ENCODE measurements around the gene KATNAL2.
"Not testable (repeated sequence)": the region's sequence is repeated elsewhere in the genome, so short reads cannot be mapped to it uniquely, and the experiment has no call there.

KATNAL2 gene

GRCh38 chr18:47034591-47034990, 117.2 kb downstream of the KATNAL2 start:
- DNase-seq (ENCODE audit: low read depth in 2 of 2): not testable (repeated sequence)

- DNase-seq (ENCODE audit: low read depth in 2 of 2): no peak
These were observed 117.8 kb downstream of the KATNAL2 start, which contains the start of gene ELOA2 for GRCh38 chr18:47035156-47035671. ELOA2 (minus strand) TSS chr18:47035621; CDS start chr18:47035264, 357 bp downstream.

GRCh38 chr18:47036298-47036874, 119.0 kb downstream of the KATNAL2 start:
- DNase-seq (ENCODE audit: low read depth in 2 of 2): no peak

GRCh38 chr18:47036927-47037578, 119.7 kb downstream of the KATNAL2 start:
- no peak for DNase-seq (ENCODE audit: low read depth in 2 of 2)

GRCh38 chr18:47040982-47041381, 123.6 kb downstream of the KATNAL2 start:
- DNase-seq (ENCODE audit: low read depth in 2 of 2): no peak

GRCh38 chr18:47050468-47050867, 133.1 kb downstream of the KATNAL2 start:
- DNase-seq (ENCODE audit: low read depth in 2 of 2): no peak

GRCh38 chr18:47054369-47054768, 137.0 kb downstream of the KATNAL2 start:
- no peak for DNase-seq (ENCODE audit: low read depth in 2 of 2)

GRCh38 chr18:47062471-47062870, 145.1 kb downstream of the KATNAL2 start:
- no peak for DNase-seq (ENCODE audit: low read depth in 2 of 2)

- no peak for DNase-seq (ENCODE audit: low read depth in 2 of 2)
These were observed 145.7 kb downstream of the KATNAL2 start for GRCh38 chr18:47063096-47063495.

GRCh38 chr18:47067648-47068047, 150.2 kb downstream of the KATNAL2 start:
- DNase-seq (ENCODE audit: low read depth in 2 of 2): no peak

- no peak for DNase-seq (ENCODE audit: low read depth in 2 of 2)
These were observed 157.9 kb downstream of the KATNAL2 start for GRCh38 chr18:47075098-47075883.

GRCh38 chr18:47077111-47077510, 159.7 kb downstream of the KATNAL2 start:
- no peak for DNase-seq (ENCODE audit: low read depth in 2 of 2)

GRCh38 chr18:47080872-47081271, 163.5 kb downstream of the KATNAL2 start:
- no peak for DNase-seq (ENCODE audit: low read depth in 2 of 2)

- no peak for DNase-seq (ENCODE audit: low read depth in 2 of 2)
These were observed 164.2 kb downstream of the KATNAL2 start for GRCh38 chr18:47081578-47081977.

- no peak for DNase-seq (ENCODE audit: low read depth in 2 of 2)
These were observed 170.3 kb downstream of the KATNAL2 start for GRCh38 chr18:47087676-47088075.

GRCh38 chr18:47095810-47096209, 178.4 kb downstream of the KATNAL2 start:
- DNase-seq (ENCODE audit: low read depth in 2 of 2): no peak

GRCh38 chr18:47100212-47100831, 182.9 kb downstream of the KATNAL2 start:
- DNase-seq (ENCODE audit: low read depth in 2 of 2): peak; percentile 27

- DNase-seq (ENCODE audit: low read depth in 2 of 2): no peak
These were observed 191.0 kb downstream of the KATNAL2 start for GRCh38 chr18:47108373-47108772.

- DNase-seq (ENCODE audit: low read depth in 2 of 2): no peak
These were observed 191.6 kb downstream of the KATNAL2 start for GRCh38 chr18:47108998-47109405.

GRCh38 chr18:47109720-47110119, 192.3 kb downstream of the KATNAL2 start:
- no peak for DNase-seq (ENCODE audit: low read depth in 2 of 2)

GRCh38 chr18:47110492-47111274, 193.3 kb downstream of the KATNAL2 start:
- no peak for DNase-seq (ENCODE audit: low read depth in 2 of 2)
